ENCODE data around the gene EPN3.

EPN3 gene

DNA sequence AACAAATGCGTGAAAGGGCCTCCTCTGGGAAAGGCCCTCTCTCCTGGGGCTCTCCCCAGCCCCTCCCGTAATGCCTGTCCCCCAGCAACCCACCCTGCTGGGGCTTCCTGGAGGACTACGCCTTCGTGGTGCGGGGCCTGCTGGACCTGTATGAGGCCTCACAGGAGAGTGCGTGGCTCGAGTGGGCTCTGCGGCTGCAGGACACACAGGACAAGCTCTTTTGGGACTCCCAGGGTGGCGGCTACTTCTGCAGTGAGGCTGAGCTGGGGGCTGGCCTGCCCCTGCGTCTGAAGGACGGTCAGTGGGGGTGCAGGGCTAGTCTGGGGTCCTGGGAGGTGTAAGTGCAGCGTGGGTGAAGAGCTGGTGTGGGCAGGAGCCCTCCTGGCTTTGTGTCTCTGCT lies 19.3 kb downstream of the EPN3 start:
- no peak for DNase-seq (ENCODE audit: low read depth in 2 of 2)
- TF ChIP-seq CTCF (IDR thresholded peaks at IDR 0.05; ENCODE audit: low read depth, low read length): no peak
- H3K4me3 ChIP-seq (replicated peaks in 1 of 2; ENCODE audit: low read depth in 2 of 2, low read length in 2 of 2): no peak overlapping the region

- H3K4me3 ChIP-seq (replicated peaks in 1 of 2; ENCODE audit: low read depth in 2 of 2, low read length in 2 of 2): no peak overlapping the region
- no peak for TF ChIP-seq CTCF (IDR thresholded peaks at IDR 0.05; ENCODE audit: low read depth, low read length)
Measured at GRCh38 chr17:50554201-50554600, 21.7 kb downstream of the EPN3 start.

GRCh38 chr17:50556803-50557202 lies 24.3 kb downstream of the EPN3 start:
- no peak for DNase-seq (ENCODE audit: low read depth in 2 of 2)
- H3K4me3 ChIP-seq (replicated peaks in 1 of 2; ENCODE audit: low read depth in 2 of 2, low read length in 2 of 2): no peak overlapping the region
- TF ChIP-seq CTCF (IDR thresholded peaks at IDR 0.05; ENCODE audit: low read depth, low read length): no peak

More at GRCh38 chr17:50554201-50554600, 21.7 kb downstream of the EPN3 start:
- DNase-seq (ENCODE audit: low read depth in 2 of 2): no peak

DNA sequence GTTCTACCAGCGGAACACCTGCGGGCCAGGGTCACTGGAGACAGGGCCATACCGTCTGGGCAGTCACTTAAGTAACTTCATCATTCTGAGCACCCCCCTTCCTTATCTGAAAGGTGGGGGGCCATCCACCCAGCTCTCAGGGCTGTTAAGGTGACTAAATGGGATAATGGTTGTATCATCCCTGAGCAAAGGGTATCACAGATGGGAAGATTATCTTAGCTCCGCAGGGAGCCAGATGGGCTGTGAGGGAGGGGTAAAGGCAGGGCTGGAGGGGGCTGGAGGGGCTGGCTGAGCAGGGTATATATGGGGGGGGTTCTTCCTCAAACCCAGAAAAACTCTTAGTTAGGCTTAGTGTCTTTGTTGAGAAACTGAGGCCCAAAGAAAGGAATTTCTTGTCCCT lies 25.1 kb downstream of the EPN3 start:
- TF ChIP-seq CTCF (IDR thresholded peaks at IDR 0.05; ENCODE audit: low read depth, low read length): no peak
- DNase-seq (ENCODE audit: low read depth in 2 of 2): no peak

DNA sequence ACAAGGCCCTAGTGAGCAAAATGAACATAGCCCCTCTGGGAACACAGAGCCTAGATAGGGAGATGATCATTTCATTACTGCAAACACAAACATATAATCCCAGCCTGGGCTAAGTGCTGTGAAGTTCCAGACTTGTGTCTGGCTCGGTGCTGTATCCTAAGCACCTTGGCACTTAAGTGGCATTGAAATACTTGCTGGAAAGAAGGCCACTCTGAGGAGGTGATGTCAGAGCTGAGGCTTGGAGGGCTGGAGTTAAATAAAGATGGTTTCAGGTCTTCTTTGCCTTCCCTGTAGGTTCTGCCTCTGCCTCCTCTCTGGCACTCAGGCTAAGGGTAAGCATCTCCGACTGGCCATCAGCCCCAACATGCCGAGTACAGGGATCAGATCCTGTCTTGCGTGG lies 25.6 kb downstream of the EPN3 start:
- DNase-seq (ENCODE audit: low read depth in 2 of 2): no peak
- no peak overlapping the region for H3K4me3 ChIP-seq (replicated peaks in 1 of 2; ENCODE audit: low read depth in 2 of 2, low read length in 2 of 2)
- TF ChIP-seq CTCF (IDR thresholded peaks at IDR 0.05; ENCODE audit: low read depth, low read length): no peak

More for the DNA sequence above, 25.1 kb downstream of the EPN3 start:
- H3K4me3 ChIP-seq (replicated peaks in 1 of 2; ENCODE audit: low read depth in 2 of 2, low read length in 2 of 2): no peak overlapping the region

DNA sequence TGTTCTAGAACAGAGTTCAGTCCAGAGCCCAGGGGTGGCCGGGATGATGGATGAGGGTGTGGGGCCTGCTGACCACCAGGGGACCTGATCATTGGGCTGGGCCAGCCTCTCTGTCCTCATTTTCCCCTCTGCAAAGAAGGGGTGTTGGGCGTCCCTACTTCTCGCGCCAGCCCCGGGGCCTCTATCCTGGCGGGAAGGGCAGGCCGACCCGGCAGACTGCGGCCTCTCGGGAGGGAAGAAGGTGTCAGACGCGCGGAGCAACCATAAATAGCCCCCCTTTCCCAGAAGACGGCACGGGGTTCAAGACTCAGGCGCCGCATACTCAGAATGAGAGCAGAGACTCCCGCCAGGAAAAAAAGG lies 26.0 kb downstream of the EPN3 start:
- no peak for DNase-seq (ENCODE audit: low read depth in 2 of 2)
- H3K4me3 ChIP-seq (replicated peaks in 1 of 2; ENCODE audit: low read depth in 2 of 2, low read length in 2 of 2): no peak overlapping the region
- no peak for TF ChIP-seq CTCF (IDR thresholded peaks at IDR 0.05; ENCODE audit: low read depth, low read length)

DNA sequence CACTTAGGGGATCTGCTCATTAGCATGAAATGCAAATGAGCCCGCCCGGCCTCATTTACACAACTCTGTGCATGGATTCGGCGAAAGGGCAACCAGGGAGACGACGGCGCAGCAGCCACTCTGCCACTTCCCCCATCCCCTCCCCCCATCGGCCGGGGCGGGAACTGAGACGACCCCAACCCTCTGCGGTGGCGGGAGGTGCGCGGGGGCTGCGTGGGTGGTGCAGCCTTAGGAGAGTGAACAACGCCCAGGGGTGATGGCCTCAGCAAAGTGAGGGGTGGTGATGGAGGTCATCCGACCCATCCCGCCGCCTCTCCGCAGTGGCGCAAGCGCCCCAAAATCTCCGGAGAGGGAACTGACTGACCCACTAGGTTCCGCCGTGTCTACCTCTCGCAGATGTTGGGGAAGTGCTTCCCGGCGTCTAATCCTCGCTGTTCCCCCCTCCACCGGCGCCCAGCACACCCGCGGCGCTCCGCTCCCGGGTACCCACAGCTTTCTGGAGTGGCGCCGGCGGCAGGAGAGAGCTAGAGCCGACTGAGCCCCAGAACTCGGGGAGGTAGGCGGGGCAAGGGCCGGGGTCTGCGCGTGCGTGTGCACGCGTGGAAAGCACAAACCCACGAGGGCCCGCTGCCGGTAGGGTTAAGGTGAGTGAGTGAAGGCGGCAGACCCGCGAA lies 26.5 kb downstream of the EPN3 start:
- DNase-seq (ENCODE audit: low read depth in 2 of 2): no peak
- H3K4me3 ChIP-seq (replicated peaks in 1 of 2; ENCODE audit: low read depth in 2 of 2, low read length in 2 of 2): peak overlapping the region in 1 of 2 donors; percentile 43
- no peak for TF ChIP-seq CTCF (IDR thresholded peaks at IDR 0.05; ENCODE audit: low read depth, low read length)
